Mucosa of stomach (tissue), 1 donor: ENCODE results near the gene HOXD10.

Experiments
- H3K27me3 ChIP-seq: one replicate; pipeline ENCODE4 v1.7.0; 2013; ENCODE audit warnings: mild to moderate bottlenecking, low read length; ENCODE audit not compliant: control insufficient read depth, insufficient read depth
- H3K36me3 ChIP-seq: one replicate; pipeline ENCODE4 v1.7.0; 2013; ENCODE audit warnings: low read length; ENCODE audit not compliant: control insufficient read depth, insufficient read depth
- H3K4me1 ChIP-seq: one replicate; pipeline ENCODE4 v1.7.0; 2013; ENCODE audit warnings: mild to moderate bottlenecking, low read length; ENCODE audit not compliant: control insufficient read depth, insufficient read depth
- H3K4me3 ChIP-seq: one replicate; pipeline ENCODE4 v1.7.0; 2013; ENCODE audit warnings: low read length
- H3K9ac ChIP-seq: one replicate; pipeline ENCODE4 v1.7.0; 2013; ENCODE audit warnings: mild to moderate bottlenecking, low read length, moderate library complexity
- H3K9me3 ChIP-seq: one replicate; pipeline ENCODE4 v1.7.0; 2013; ENCODE audit warnings: mild to moderate bottlenecking, low read length, moderate library complexity; ENCODE audit not compliant: control insufficient read depth
- donor health status: Pancreatic carcinoma.

HOXD10 gene

GRCh38 chr2:176145085-176145969 is 28.7 kb downstream of the HOXD10 start:
- H3K27me3 ChIP-seq = peaks cover 90% of the 10 kb centered on the region
- H3K36me3 ChIP-seq = no peaks in the 10 kb centered on the region
- no peaks in the 10 kb centered on the region for H3K9me3 ChIP-seq
- no peak overlapping the region for H3K9ac ChIP-seq
- H3K4me3 ChIP-seq = no peak overlapping the region
- H3K4me1 ChIP-seq = peaks cover 6% of the 10 kb centered on the region

- H3K36me3 ChIP-seq = no peaks in the 10 kb centered on the region
- peaks cover 90% of the 10 kb centered on the region for H3K27me3 ChIP-seq
- H3K4me1 ChIP-seq = no peaks in the 10 kb centered on the region
- no peak overlapping the region for H3K4me3 ChIP-seq
- no peak overlapping the region for H3K9ac ChIP-seq
- no peaks in the 10 kb centered on the region for H3K9me3 ChIP-seq
These were observed 29.5 kb downstream of the HOXD10 start for GRCh38 chr2:176146101-176146500.

- no peak overlapping the region for H3K4me3 ChIP-seq
- H3K9me3 ChIP-seq = no peaks in the 10 kb centered on the region
- H3K36me3 ChIP-seq = no peaks in the 10 kb centered on the region
- H3K27me3 ChIP-seq = peaks cover 90% of the 10 kb centered on the region
- no peaks in the 10 kb centered on the region for H3K4me1 ChIP-seq
- H3K9ac ChIP-seq = no peak overlapping the region
These were observed 30.1 kb downstream of the HOXD10 start for GRCh38 chr2:176146645-176147044.

GRCh38 chr2:176147210-176147799 is 30.7 kb downstream of the HOXD10 start:
- peaks cover 90% of the 10 kb centered on the region for H3K27me3 ChIP-seq
- H3K36me3 ChIP-seq = no peaks in the 10 kb centered on the region
- H3K4me3 ChIP-seq = no peak overlapping the region
- no peaks in the 10 kb centered on the region for H3K4me1 ChIP-seq
- no peaks in the 10 kb centered on the region for H3K9me3 ChIP-seq
- H3K9ac ChIP-seq = no peak overlapping the region

GRCh38 chr2:176147800-176148496 is 31.4 kb downstream of the HOXD10 start:
- peaks cover 88% of the 10 kb centered on the region for H3K27me3 ChIP-seq
- no peak overlapping the region for H3K9ac ChIP-seq
- no peak overlapping the region for H3K4me3 ChIP-seq
- no peaks in the 10 kb centered on the region for H3K9me3 ChIP-seq
- no peaks in the 10 kb centered on the region for H3K36me3 ChIP-seq
- no peaks in the 10 kb centered on the region for H3K4me1 ChIP-seq

- H3K36me3 ChIP-seq = no peaks in the 10 kb centered on the region
- H3K4me1 ChIP-seq = no peaks in the 10 kb centered on the region
- no peak overlapping the region for H3K9ac ChIP-seq
- H3K27me3 ChIP-seq = peaks cover 90% of the 10 kb centered on the region
- H3K9me3 ChIP-seq = no peaks in the 10 kb centered on the region
- H3K4me3 ChIP-seq = no peak overlapping the region
These were observed 32.3 kb downstream of the HOXD10 start for GRCh38 chr2:176148751-176149421.

GRCh38 chr2:176149481-176149938 is 32.9 kb downstream of the HOXD10 start:
- Histone ChIP-seq H3K4me3 (no peak overlapping the region), H3K36me3 (no peaks in the 10 kb centered on the region), H3K4me1 (no peaks in the 10 kb centered on the region), H3K27me3 (peaks cover 95% of the 10 kb centered on the region), H3K9me3 (no peaks in the 10 kb centered on the region), H3K9ac (no peak overlapping the region)

- Histone ChIP-seq H3K36me3 (no peaks in the 10 kb centered on the region), H3K4me3 (no peak overlapping the region), H3K4me1 (no peaks in the 10 kb centered on the region), H3K27me3 (peaks cover 95% of the 10 kb centered on the region), H3K9me3 (no peaks in the 10 kb centered on the region), H3K9ac (no peak overlapping the region)
These were observed 33.5 kb downstream of the HOXD10 start for GRCh38 chr2:176149939-176150583.

GRCh38 chr2:176150584-176151441 is 34.2 kb downstream of the HOXD10 start:
- no peaks in the 10 kb centered on the region for H3K4me1 ChIP-seq
- H3K9ac ChIP-seq = no peak overlapping the region
- no peaks in the 10 kb centered on the region for H3K36me3 ChIP-seq
- no peaks in the 10 kb centered on the region for H3K9me3 ChIP-seq
- no peak overlapping the region for H3K4me3 ChIP-seq
- H3K27me3 ChIP-seq = peaks cover 97% of the 10 kb centered on the region

- H3K27me3 ChIP-seq = peaks cover 97% of the 10 kb centered on the region
- no peak within 1 kb of the TSS for H3K4me3 ChIP-seq
- H3K9me3 ChIP-seq = no peaks in the 10 kb centered on the region
- no peak within 1 kb of the TSS for H3K9ac ChIP-seq
- no peaks in the 10 kb centered on the region for H3K4me1 ChIP-seq
- H3K36me3 ChIP-seq = no peaks in the 10 kb centered on the region
These were observed 35.1 kb downstream of the HOXD10 start, which contains the start of gene HOXD4 for GRCh38 chr2:176151442-176152287. Gene HOXD4 (plus strand): TSS chr2:176151550. CDS start chr2:176151634, 84 bp downstream.
